Daoy (cell line): ENCODE measurements around the gene TYK2. TPM values are rescaled to one million over a fixed set of nuclear protein-coding genes. Genes with fewer than 3 reads are reported as not detected.
"Not testable (repeated sequence)": the region's sequence is repeated elsewhere in the genome, so short reads cannot be mapped to it uniquely, and the experiment has no call there.

Experiments
- DNase-seq: peaks from one replicate; pipeline ENCODE4 v3.0.0-alpha.2; 2015; ENCODE audit warnings: low read depth
- total RNA-seq: library from RNA; depleted of rRNA; stranded (reverse); fragments of >200 nt; shearing (Covaris generic); gene quantifications from 2 replicates; pipeline ENCODE4 v1.2.3, GENCODE V29; 2014

Gene TYK2
- total RNA-seq, 1 experiment from 2014 or later: 46.6 TPM

DNA sequence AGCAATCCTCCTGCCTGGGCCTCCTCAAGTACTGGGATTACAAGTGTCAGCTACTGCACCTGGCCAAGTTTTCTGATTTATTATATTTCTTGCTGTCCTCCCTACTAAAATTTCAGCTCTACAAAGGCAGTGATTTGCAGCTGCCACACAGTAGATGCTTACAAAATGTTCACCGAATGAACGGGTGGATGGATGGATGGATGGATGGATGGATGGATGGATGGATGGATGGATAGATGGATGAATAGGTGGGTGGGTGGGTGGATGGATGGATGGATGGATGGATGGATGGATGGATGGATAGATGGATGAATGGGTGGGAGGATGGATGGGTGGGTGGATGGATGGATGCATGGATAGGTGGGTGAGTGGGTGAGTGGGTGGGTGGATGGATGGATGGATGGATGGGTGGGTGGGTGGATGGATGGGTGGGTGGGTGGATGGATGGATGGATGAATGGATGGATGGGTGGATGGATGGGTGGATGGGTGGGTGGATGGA lies 3.2 kb downstream of the TYK2 start:
- DNase-seq: not testable (repeated sequence)

DNA sequence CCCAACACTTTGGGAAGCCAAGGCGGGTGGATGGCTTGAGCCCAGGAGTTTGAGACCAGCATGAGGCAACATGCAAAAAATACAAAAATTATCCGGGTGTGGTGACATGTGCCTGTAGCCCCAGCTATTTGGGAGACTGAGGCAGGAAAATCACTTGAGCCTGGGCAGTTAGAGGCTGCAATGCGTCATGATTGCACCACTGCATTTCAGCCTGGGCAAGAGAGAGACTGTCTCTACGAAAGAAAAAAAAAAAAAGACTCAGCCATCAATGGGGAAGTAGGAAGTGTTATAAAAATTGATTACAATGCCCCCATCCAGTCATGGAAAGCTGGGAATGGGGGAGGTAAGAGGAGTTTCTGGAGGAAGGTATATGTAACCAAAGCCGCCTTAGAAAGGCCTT lies 5.4 kb downstream of the TYK2 start:
- no peak for DNase-seq

DNA sequence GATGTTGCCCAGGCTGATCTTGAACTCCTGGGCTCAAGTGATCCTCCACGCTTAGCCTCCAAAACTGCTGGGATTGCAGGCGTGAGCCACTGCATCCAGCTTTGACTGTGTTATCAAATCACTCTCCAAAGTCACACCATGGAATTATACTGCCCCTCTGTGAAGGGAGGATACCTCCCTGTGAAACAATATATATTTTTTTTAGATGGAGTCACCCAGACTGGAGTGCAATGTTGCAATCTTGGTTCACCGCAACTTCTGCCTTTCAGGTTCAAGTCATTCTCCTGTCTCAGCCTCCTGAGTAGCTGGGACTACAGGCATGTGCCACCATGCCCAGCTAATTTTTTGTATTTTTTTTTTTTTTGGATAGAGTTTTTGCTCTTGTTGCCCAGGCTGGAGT lies 7.7 kb downstream of the TYK2 start:
- DNase-seq: no peak

DNA sequence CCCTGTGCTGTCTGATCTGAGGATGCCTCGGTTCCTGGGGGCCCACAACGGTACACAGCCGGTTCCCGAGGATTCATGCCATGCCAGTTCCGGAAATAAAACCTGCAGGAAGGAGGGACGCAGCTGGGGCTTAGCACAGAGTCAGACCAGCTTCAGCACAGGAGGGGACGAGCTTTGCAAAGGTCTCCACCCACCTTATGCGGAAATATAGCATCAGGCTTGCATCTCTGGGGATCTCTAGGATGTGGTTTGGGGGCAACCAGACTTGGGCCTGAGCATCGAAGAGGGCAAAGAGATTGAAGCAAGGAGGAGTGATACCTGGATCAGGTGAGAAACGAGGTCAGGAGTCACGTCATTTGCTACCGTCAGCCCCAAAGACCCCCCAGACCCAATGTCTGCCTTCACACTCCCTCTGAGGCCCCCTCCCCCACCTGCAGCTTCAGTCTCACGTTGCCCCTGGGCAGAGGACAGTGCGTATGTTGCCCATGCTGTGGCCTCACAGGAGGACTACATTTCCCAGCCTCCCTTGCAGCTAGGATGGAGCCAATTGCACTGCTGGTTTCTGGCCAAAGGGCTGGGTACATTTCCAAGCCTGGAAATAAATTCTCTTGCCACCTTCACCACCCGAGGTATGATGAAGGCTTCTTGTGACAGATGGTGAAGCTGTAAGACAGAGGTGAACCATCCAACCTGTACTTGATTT lies 12.1 kb downstream of the TYK2 start:
- no peak for DNase-seq

DNA sequence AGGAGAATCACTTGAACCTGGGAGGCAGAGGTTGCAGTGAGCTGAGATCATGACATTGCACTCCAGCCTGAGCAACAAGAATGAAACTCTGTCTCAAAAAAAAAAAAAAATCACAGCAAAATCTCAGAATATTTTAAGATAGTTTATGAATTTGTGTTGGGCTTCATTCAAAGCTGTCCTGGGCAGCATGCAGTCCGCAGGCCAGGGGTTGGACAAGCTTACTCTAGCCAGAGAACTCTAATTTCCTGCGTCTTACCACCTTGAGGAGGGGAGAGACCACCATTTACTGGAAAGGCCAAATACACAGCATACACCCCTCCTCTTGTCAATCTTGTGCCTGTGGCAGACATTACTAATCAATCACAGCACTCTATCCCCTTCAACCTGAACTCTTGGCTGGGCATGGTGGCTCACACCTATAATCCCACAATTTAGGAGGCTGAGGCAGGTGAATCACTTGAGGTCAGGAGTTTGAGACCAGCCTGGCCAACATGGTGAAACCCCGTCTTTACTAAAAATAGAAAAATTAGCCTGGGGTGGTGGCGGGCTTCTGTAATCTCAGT lies 13.3 kb downstream of the TYK2 start:
- DNase-seq: not testable (repeated sequence)

DNA sequence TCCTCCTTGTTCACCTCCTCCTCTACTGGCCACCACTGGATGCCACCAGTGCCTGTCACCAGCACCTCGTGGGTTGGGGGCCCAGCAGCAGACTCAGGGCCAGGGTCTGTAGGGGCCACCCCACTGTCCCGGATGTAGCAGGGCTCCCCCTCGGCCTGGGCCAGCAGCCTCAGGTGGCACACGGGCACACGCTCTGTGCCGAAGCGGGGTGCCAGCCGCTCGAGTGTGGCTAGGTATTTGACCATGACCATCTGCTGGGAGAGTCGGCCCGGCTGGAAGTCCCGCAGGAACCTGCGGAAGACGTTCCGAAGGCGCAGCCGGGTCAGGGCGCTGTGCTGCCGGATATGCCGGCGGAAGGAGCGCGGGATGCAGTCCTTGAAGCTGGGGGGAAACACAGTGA lies 14.9 kb downstream of the TYK2 start:
- no peak for DNase-seq

DNA sequence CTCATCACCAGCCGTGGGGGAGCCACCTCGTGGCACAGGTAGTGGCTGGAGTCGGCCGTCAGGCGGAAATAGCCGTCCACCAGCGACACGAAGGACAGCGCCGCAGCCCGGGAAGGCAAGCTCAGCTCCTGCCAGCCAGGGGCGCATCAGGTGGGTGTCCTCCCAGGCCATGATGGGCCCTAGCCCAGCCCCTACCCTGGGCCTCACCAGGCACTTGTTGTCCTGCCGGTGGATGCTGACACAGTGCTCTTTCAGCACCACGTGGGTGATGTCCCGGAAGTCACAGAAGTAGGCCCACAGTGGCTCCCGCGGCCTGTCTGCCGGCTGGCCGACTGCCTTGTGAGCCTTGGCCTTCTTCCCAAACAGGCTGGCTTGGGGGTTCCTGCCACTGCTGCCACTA lies 15.7 kb downstream of the TYK2 start:
- no peak for DNase-seq

DNA sequence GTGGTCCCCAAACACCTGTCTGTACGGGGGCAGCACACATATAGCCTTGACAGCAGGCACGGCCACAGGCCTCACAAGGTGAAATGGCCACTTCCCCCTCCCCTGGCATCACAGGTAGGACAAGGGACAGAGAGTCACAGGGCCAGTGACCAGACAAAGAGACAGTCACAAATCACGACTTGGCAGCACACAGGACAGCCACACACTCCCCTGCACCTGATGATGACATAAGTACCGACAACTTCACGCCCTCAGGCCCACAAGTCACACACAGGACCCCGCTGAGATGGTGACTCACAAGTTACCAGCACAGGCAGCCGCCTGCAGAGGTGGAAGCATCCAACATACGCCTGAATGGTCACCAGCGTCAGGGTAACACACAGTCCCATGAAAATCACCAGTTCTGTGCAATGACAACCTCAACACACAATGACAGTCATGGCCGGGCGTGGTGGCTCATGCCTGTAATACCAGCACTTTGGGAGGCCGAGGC lies 16.5 kb downstream of the TYK2 start:
- DNase-seq: peak; percentile 83

DNA sequence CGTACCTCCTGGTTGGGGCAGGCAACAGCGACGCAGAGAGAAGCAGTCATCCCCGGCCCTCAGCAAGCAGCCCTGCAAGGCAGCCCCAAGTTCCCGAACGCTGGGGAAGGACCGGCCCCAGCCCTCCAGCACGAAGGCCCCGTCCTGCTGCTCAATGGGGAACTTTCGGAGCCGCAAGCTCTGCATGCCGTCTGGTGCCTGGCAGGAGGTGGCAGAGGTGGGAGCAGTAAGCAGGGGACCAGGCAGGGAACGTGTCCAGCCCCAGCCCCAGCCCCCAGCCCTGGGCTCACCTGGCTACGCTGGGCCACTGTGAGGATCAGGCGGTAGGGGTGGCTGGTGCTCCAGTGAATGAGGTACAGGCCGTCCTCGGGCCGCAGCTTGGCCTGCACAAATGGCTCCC lies 18.1 kb downstream of the TYK2 start:
- no peak for DNase-seq

DNA sequence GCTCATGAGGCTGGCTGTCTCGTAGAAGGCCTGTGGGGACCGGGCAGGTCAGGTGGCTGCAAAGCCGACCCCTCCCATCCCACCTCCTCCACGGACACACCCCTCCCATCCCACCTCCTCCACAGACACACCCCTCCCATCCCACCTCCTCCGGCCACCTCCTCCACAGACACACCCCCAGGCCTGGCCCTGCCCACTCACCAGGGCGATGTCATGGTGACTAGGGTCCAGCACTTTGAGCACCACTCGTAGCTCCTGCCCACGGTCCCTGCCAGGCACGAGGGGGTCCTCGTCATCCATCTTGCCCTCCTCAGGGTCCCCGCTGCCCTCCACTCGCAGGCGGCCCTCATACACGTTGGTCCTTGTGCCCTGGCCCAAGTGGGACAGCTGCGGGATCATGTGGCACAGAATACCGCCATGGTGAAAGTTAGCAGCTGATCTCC lies 18.8 kb downstream of the TYK2 start:
- no peak for DNase-seq

DNA sequence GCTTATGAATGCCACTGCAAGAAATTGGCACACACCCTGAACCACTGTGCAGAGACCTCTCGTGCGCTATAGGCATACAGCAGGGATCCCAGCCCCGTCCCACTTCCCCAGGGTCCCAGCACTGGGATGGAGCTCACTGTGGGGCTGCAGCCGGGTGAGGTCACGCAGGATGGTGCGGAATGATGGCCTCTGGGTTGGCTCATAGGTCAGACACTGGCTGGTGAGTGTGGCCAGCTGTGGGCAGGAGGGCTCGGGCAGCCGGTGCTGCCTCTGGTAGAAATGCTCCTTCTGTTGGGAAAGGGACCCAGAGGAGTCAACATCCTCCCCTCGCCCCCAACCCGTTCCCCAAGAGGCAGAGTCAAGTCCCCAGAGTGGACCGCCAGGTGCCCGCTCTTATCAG lies 23.9 kb downstream of the TYK2 start:
- no peak for DNase-seq

DNA sequence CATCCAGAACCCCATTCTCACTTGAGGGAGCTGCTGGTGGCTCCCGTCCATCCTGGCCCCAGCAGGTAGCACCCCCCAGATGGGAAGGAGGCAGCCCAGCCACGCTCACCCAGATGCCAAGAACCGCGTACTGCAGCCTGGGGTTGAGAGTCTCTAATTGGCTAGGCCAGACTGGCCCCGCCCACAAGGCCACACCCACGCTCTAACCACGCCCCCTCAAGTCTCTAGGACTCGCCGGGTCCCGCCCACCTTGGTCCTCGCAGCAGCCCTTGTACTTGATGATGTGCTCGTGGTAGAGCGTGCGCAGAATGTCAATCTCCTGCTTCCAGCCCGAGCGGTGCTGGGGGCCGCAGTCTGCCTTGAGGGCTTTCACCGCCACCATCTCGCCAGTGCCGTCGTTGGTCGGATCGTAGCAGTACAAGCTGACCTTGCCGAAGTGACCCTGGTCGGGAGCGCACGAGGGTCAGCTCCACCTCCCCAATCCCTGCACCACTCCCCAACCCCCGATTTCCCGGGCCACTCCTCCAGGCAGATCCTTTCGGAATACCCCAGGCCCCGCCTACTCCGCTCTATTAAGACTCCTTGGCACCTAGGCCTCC lies 26.5 kb downstream of the TYK2 start:
- DNase-seq: peak; percentile 47

DNA sequence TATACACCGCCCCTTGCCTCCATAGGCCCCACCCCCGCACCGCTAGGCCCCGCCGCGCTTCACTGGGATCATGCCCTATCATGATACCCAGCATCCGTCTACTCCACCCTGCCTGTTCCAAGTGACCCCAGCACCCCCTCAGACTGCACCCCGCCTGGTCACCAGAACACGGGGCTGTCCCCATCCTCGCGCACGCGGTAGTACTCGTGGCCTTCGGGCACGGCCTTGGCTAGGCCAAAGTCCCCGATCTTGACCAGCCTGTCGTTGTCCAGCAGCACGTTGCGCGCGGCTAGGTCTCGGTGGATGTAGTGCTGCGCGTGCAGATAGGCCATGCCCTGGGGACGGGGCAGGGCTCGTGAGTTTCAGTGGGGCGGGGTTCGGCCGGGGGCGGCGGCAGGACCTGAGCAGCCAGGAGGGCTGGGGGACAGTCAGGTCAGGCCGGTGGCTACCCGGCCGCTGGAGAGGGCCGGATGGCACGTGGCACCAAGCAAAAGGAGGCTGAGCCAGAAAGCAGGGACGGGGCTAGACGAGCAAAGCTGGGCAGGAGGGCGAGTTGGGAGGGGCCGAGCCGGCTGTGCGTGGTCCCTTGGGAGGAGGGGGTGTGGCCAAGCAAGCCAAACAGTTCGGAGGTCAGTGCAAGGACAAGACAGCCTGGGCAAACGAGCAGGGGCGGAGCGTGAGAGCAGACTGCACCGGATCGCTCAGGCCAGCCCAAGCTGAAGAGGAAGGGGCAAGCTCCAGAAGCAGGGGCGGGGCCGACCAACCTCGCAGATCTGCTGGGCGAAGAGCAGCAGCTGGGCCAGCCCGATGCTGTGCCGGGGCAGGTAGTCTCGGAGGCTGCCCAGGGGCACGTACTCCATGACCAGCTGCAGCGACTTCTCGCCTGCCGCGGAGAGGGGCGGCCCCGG lies 27.4 kb downstream of the TYK2 start:
- no peak for DNase-seq

DNA sequence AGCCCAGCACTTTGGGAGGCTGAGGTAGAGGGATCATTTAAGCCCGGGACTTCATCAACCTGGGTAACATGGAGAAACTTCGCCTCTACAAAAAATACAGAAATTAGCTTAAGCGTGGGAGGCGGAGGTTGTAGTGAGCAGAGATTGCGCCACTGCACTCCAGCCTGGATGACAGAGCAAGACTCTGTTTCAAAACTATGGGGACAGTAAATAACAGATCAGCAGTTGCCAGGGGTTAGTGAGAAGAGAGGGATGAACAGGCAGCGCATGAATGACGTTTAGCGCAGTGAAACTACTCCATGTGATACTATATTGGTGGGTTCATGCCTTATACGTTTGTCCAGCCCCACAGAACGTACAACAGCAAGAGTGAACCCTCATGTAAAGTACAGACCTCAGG lies 33.9 kb downstream of the TYK2 start:
- DNase-seq: no peak

DNA sequence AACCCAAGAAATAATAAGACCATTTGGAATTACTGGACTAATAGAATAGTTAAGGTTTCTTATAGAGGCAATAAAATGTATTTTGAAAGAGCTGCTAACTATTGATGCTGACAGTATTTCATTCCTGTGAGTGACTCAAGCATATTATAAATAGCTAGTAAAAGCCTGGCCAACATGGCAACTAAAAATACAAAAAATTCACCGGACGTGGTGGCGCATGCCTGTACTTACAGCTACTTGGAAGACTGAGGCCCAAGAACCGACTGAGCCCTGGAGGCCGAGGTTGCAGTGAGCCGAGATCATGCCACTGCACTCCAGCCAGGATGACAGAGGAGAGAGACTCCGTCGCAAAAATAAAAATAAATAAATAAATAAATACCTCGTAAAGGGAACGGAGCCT lies 35.6 kb downstream of the TYK2 start:
- no peak for DNase-seq

DNA sequence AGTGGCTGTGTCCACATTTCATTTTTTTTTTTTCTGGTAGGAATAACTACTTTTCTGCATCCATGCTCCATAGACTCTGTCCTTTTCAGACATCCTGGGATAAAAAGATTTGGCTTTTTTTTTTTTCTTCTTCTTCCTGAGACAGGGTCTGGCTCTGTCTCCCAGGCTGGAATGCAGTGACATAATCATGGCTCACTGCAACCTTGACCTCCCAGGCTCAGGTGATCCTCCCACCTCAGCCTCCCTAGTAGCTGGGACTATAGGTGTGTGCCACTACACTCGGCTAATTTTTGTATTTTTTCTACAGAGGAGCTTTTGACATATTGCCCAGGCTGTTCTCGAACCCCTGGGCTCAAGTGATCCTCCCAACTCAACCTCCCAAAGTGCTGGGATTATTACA lies 36.9 kb downstream of the TYK2 start:
- DNase-seq: no peak

DNA sequence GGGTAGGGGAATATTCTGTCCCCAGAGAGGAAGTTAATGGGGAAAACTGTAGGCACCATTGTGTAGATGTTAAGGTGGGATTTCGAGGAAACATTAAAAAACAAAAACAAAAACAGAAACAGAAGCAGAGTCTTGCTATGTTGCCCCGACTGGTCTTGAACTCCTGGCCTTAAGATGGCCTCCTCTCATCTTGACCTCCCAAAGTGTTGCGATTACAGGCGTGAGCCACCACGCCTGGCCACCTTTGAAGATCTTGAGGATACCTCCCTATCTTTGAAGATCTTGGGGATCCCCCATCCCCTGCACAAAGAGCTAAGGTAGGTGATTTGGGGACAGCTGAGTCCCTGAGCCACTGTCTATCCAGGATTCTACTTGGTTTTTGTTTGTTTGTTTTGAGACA lies 40.4 kb downstream of the TYK2 start:
- no peak for DNase-seq

DNA sequence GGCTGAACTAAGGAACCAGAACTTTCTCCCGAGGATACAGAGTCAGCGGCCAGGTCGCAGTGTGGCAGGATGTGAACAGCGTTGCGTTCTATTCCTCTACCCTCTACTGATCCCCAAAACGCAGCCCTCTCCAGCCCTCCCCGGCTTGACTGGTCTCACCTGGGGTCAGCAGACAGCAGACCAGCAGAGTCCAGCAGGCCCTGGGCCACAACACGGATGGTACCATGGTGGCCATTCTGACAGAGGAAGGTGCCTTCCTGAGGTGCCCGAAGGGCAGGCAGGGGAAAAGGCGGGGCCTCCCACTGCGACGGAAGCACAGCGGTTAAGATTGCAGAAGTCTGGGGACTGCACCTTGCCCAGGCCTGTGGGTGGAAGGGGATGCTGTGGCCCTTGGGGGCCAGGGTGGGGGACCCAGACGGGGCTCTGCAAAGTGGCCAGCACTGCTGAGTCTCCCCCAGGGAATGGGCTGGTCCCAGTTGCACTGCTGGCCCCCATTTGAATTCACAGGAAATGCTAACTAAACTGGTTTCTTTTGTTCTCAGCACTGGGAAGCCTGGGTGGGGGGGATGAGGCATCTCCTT lies 40.9 kb downstream of the TYK2 start, which contains the start of gene ICAM3:
TSS of gene ICAM3 (minus strand) at position 245 of the 581 bp plus-strand sequence. CDS start at position 235, 10 bp downstream.
- no peak for DNase-seq

DNA sequence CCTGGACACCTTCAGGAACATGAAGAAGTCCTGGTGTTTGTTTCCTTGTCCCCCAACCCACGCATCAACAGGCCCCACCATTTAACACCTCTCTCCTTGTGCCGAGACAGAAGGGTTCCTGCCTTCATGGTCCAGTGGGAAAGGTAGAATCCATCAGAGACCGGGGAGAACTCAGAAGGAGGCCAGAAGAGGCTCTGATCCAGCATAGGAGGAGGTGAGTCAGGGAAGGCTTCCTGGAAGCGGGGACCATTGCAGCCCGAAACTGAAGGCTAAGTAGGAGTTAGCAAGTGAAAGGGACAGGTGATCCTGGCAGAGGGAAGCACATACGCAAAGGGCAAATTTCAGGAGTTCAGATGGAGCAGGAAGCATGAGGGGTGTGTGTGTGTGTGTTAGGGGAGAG lies 41.4 kb downstream of the TYK2 start:
- DNase-seq: no peak

DNA sequence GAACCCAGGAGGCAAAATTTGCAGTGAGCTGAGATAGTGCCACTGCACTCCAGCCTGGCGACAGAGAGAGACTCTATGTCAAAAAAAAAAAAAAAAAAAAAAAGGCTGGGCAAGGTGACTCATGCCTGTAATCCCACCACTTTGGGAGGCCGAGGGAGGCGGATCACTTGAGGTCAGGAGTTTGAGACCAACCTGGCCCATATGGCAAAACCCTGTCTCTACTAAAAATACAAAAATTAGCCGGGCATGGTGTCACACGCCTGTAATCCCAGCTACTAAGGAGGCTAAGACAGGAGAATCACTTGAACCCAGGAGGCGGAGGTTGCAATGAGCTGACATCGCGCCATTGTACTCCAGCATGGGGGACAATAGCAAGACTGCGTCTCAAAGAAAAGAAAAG lies 43.6 kb downstream of the TYK2 start:
- DNase-seq: not testable (repeated sequence)

DNA sequence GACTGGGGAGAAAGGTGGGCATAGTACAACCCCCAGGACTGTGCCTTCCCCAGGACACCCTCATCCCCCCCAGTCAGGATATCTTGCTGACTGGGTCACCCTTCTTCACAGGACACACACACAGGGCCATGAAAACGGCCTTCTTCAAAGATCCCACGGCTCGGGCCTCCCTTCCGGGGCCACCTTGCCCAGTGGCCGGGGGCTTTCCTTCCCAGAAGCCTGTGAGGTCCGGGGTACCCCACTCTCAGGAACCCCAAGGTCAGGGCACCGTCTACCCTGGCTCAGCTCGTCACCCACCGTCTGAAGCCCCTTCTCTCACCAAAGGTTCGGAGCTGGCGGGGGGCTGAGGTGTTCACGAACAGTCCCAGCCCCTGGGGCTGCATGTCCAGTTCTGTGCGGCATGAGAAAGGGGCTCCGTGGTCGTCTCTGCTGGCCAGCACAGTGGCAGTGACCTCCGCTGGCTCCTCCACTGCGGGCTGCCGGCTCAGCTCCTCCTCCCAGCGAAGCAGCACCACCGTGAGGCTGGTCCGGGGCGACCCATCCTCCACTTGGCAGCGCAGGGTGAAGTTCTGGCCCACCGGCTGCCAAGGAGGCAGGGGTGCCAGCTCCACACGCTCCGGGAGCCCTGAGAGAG lies 44.9 kb downstream of the TYK2 start:
- no peak for DNase-seq
